PC-9 (cell line): ENCODE data around the gene ERC1. TPM values are rescaled to one million over a fixed set of nuclear protein-coding genes. Genes with fewer than 3 reads are reported as not detected.

Experiments
- BruUV-seq: library from RNA; stranded (reverse); fragments of 400-500 nt; replicated peaks from 2 replicates; lab custom pipeline; 2021; lab: Mats Ljungman, UMichigan
- CTCF ChIA-PET: fragments of 300-600 bp; sonication (Branson Sonifier 250); formaldehyde crosslinking; loops from one replicate; lab custom pipeline; 2022; ENCODE audit warnings: antibody characterized with exemption; lab: Charles Lee
- POLR2A ChIA-PET: fragments of 300-600 bp; sonication (Branson Sonifier 250); formaldehyde crosslinking; loops from one replicate; lab custom pipeline; 2022; ENCODE audit warnings: antibody characterized with exemption; ENCODE audit not compliant: unreplicated experiment; lab: Charles Lee
- DNase-seq, 2 experiments: peaks; one replicate each; pipeline versions ENCODE4 v3.0.0 to v3.0.0-alpha.2; 2015 to 2022; ENCODE audit warnings: mixed read lengths in 1 of 2
- H2AFZ ChIP-seq: fragments of 200-600 bp; sonication (generic); 2 replicates; pipeline ENCODE4 v1.8.1; 2017; ENCODE audit warnings: antibody characterized with exemption
- H3F3A ChIP-seq: fragments of 200-600 bp; sonication (generic); 2 replicates; pipeline ENCODE4 v1.8.1; 2017; ENCODE audit warnings: antibody characterized with exemption, mild to moderate bottlenecking, low read depth; ENCODE audit not compliant: insufficient read depth
- H3K27ac ChIP-seq: fragments of 200-600 bp; sonication (generic); 2 replicates; pipeline ENCODE4 v1.6.1; 2016; ENCODE audit warnings: mixed run types
- H3K27me3 ChIP-seq: fragments of 200-600 bp; sonication (generic); 2 replicates; pipeline ENCODE4 v1.6.1; 2016; ENCODE audit warnings: low read depth, mixed run types; ENCODE audit not compliant: insufficient read depth
- H3K36me3 ChIP-seq: fragments of 200-600 bp; sonication (generic); 2 replicates; pipeline ENCODE4 v1.6.1; 2016; ENCODE audit warnings: low read depth, mixed run types
- H3K4me1 ChIP-seq: fragments of 200-600 bp; sonication (generic); replicated peaks from 2 replicates; pipeline ENCODE4 v1.6.1; 2016; ENCODE audit warnings: mixed run types; ENCODE audit not compliant: insufficient read depth
- H3K4me2 ChIP-seq: fragments of 200-600 bp; sonication (generic); 2 replicates; pipeline ENCODE4 v1.6.1; 2017; ENCODE audit warnings: mixed run types
- H3K4me3 ChIP-seq: fragments of 200-600 bp; sonication (generic); 2 replicates; pipeline ENCODE4 v1.6.1; 2016; ENCODE audit warnings: mixed run types
- H3K79me2 ChIP-seq: fragments of 200-600 bp; sonication (generic); 2 replicates; pipeline ENCODE4 v1.6.1; 2017; ENCODE audit warnings: low read depth, mixed run types
- H3K9me2 ChIP-seq: fragments of 200-600 bp; sonication (generic); 2 replicates; pipeline ENCODE4 v1.8.1; 2017; ENCODE audit warnings: mild to moderate bottlenecking; ENCODE audit not compliant: insufficient read depth
- H3K9me3 ChIP-seq: fragments of 200-600 bp; sonication (generic); 2 replicates; pipeline ENCODE4 v1.8.1; 2016; ENCODE audit warnings: low read depth; ENCODE audit not compliant: insufficient read depth
- H4K20me1 ChIP-seq: fragments of 200-600 bp; sonication (generic); 2 replicates; pipeline ENCODE4 v1.8.1; 2017; ENCODE audit not compliant: insufficient read depth
- EZH2 ChIP-seq: fragments of 200-600 bp; sonication (generic); IDR thresholded peaks from 2 replicates; pipeline ENCODE4 v1.8.0; 2017; ENCODE audit warnings: antibody characterized with exemption, low read depth
- intact Hi-C: fragments of 100-400 bp; cut with micrococcal nuclease; formaldehyde crosslinking; loops from one replicate; pipeline ENCODE4 v1.10.0; 2022; ENCODE audit not compliant: unreplicated experiment
- total RNA-seq: library from RNA; stranded (reverse); gene quantifications from 2 replicates; pipeline ENCODE4 v1.2.3, GENCODE V29; 2021
- TF ChIP-seq, protein P1 (sequence below): fragments of 200-600 bp; sonication (generic); conservative IDR thresholded peaks from 2 replicates; pipeline ENCODE4 v1.6.1; 2017; ENCODE audit warnings: mixed run types, antibody characterized with exemption, mild to moderate bottlenecking, moderate library complexity

Gene ERC1
- total RNA-seq, 1 experiment from 2014 or later: 52.0 TPM

DNA sequence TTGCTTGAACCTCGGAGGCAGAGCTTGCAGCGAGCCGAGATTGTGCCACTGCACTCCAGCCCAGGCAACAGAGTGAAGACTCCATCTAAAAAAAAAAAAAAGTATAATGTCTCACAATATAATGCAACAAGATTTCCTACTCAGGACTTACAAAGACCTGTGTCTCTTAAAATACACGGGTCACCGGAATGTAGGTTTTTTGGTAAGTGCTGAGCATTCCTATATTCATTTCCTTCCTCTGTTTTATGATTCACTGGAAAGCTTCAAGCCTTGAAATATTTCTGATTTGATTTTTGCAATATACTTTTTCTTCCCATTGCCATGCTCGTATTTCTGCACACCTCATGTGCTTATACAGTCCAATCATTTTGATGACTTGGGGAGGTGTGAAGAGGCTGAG lies 357.6 kb downstream of the ERC1 start:
- no peaks in the 10 kb centered on the region for H3K27me3 ChIP-seq
- H2AFZ ChIP-seq: no peak overlapping the region
- no peak for TF ChIP-seq EZH2
- TF ChIP-seq, protein P1, sequence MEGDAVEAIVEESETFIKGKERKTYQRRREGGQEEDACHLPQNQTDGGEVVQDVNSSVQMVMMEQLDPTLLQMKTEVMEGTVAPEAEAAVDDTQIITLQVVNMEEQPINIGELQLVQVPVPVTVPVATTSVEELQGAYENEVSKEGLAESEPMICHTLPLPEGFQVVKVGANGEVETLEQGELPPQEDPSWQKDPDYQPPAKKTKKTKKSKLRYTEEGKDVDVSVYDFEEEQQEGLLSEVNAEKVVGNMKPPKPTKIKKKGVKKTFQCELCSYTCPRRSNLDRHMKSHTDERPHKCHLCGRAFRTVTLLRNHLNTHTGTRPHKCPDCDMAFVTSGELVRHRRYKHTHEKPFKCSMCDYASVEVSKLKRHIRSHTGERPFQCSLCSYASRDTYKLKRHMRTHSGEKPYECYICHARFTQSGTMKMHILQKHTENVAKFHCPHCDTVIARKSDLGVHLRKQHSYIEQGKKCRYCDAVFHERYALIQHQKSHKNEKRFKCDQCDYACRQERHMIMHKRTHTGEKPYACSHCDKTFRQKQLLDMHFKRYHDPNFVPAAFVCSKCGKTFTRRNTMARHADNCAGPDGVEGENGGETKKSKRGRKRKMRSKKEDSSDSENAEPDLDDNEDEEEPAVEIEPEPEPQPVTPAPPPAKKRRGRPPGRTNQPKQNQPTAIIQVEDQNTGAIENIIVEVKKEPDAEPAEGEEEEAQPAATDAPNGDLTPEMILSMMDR: no peak
- no peak overlapping the region for H3K27ac ChIP-seq
- CTCF ChIA-PET: interaction anchor here (0.6 kb wide), 1 partner anchor 178 kb away, joined by 3 read pairs; no protein-coding TSS in a partner anchor
- H3F3A ChIP-seq: no peaks in the 10 kb centered on the region
- DNase-seq: no peak
- H4K20me1 ChIP-seq: no peaks in the 10 kb centered on the region
- no TSS peak for BruUV-seq
- POLR2A ChIA-PET: no interaction called here
- no peaks in the 10 kb centered on the region for H3K9me2 ChIP-seq
- H3K4me3 ChIP-seq: no peak overlapping the region
- H3K79me2 ChIP-seq: no peaks in the 10 kb centered on the region
- H3K36me3 ChIP-seq: no peaks in the 10 kb centered on the region
- H3K9me3 ChIP-seq: no peaks in the 10 kb centered on the region
- H3K4me1 ChIP-seq: no peaks in the 10 kb centered on the region
- intact Hi-C loops: no loop called here
- no peak overlapping the region for H3K4me2 ChIP-seq

GRCh38 chr12:1350055-1350933 lies 359.3 kb downstream of the ERC1 start:
- no TSS peak for BruUV-seq
- TF ChIP-seq, protein P1: no peak
- no peak for TF ChIP-seq EZH2
- Histone ChIP-seq H3K79me2 (no peaks in the 10 kb centered on the region), H4K20me1 (no peaks in the 10 kb centered on the region), H3K9me2 (no peaks in the 10 kb centered on the region), H3K27ac (no peak overlapping the region), H3K9me3 (no peaks in the 10 kb centered on the region), H3F3A (no peaks in the 10 kb centered on the region), H3K4me2 (no peak overlapping the region), H3K4me1 (no peaks in the 10 kb centered on the region), H3K27me3 (no peaks in the 10 kb centered on the region), H3K4me3 (no peak overlapping the region), H3K36me3 (no peaks in the 10 kb centered on the region), H2AFZ (no peak overlapping the region)
- intact Hi-C loops: no loop called here
- DNase-seq: peak; percentile 7 to 55
- POLR2A ChIA-PET: interaction anchor here (0.6 kb wide), 1 partner anchor 190 kb away, joined by 7 read pairs; no protein-coding TSS in a partner anchor
- CTCF ChIA-PET: interaction anchor here (0.5 to 0.6 kb wide), 3 partner anchors 127 to 260 kb away, joined by 3 read pairs; no protein-coding TSS in a partner anchor

DNA sequence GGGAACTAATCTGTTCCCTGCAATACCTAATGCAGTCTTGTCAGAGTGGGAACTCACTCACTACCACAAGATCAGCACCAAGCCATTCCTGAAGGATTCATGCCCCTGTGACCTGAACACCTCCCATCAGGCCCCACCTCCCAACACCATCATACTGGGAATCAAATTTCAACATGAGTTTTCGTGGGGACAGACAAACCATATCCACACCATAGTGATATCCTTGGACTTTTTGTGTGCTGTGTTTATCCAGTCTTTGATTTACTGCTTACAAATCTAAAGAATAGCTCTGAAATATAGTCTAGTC lies 359.9 kb downstream of the ERC1 start:
- no peaks in the 10 kb centered on the region for H3K36me3 ChIP-seq
- no peaks in the 10 kb centered on the region for H3K9me3 ChIP-seq
- intact Hi-C loops: no loop called here
- H3K4me2 ChIP-seq: no peak overlapping the region
- TF ChIP-seq, protein P1: no peak
- no peak for TF ChIP-seq EZH2
- no TSS peak for BruUV-seq
- ChIA-PET POLR2A (interaction anchor here (0.6 kb wide), 1 partner anchor 189 kb away, joined by 7 read pairs; no protein-coding TSS in a partner anchor), CTCF (no interaction called here)
- no peak for DNase-seq
- no peaks in the 10 kb centered on the region for H3K4me1 ChIP-seq
- H3F3A ChIP-seq: no peaks in the 10 kb centered on the region
- H3K79me2 ChIP-seq: no peaks in the 10 kb centered on the region
- H3K4me3 ChIP-seq: no peak overlapping the region
- H3K27ac ChIP-seq: no peak overlapping the region
- H3K27me3 ChIP-seq: no peaks in the 10 kb centered on the region
- H2AFZ ChIP-seq: no peak overlapping the region
- no peaks in the 10 kb centered on the region for H3K9me2 ChIP-seq
- no peaks in the 10 kb centered on the region for H4K20me1 ChIP-seq
